Natural killer cell (primary cell): ENCODE data around the gene PVR. TPM values are rescaled to one million over a fixed set of nuclear protein-coding genes. Genes with fewer than 3 reads are reported as not detected.

Experiments
- ATAC-seq, 3 donors: fragments of 150-1000 bp in 2 of 3; fragments of 200-7000 bp in 1 of 3; cut with Tn5 transposase; 1 replicate in 1 of 3; 2 replicates in 2 of 3; pipeline ENCODE4 v1.10.0; 2021; ENCODE audit warnings: mild to moderate bottlenecking in 2 of 3, moderate library complexity in 2 of 3
- DNase-seq, 2 donors: peaks; one replicate each; pipeline versions ENCODE4 v3.0.0 to v3.0.0-alpha.2; 2013 to 2021; ENCODE audit warnings: mixed read lengths in 1 of 2
- H3K27ac ChIP-seq: one replicate; pipeline ENCODE4 v1.5.1; 2013; ENCODE audit warnings: mild to moderate bottlenecking, low read length
- H3K27me3 ChIP-seq: one replicate; pipeline ENCODE4 v1.6.1; 2013; ENCODE audit warnings: low read length; ENCODE audit not compliant: control insufficient read depth, insufficient read depth
- H3K36me3 ChIP-seq: one replicate; pipeline ENCODE4 v1.6.1; 2013; ENCODE audit warnings: low read length; ENCODE audit not compliant: control insufficient read depth, insufficient read depth
- H3K4me1 ChIP-seq: one replicate; pipeline ENCODE4 v1.6.1; 2013; ENCODE audit warnings: low read length; ENCODE audit not compliant: control insufficient read depth, insufficient read depth
- H3K4me3 ChIP-seq: one replicate; pipeline ENCODE4 v1.5.1; 2013; ENCODE audit warnings: low read length
- H3K9me3 ChIP-seq: one replicate; pipeline ENCODE4 v1.6.1; 2013; ENCODE audit warnings: low read length; ENCODE audit not compliant: control insufficient read depth, insufficient read depth
- H3K27ac Mint-ChIP-seq, 2 donors: one replicate each; pipeline ENCODE4 v1.8.0; 2022; ENCODE audit warnings: mild to moderate bottlenecking in 2 of 2, mixed read lengths in 2 of 2, moderate library complexity in 1 of 2
- H3K27me3 Mint-ChIP-seq, 2 donors: one replicate each; pipeline ENCODE4 v1.8.0; 2022; ENCODE audit warnings: low read depth in 2 of 2, mixed read lengths in 2 of 2
- H3K36me3 Mint-ChIP-seq: one replicate; pipeline ENCODE4 v1.8.0; 2022; ENCODE audit warnings: mixed read lengths
- H3K4me1 Mint-ChIP-seq, 2 donors: one replicate each; pipeline ENCODE4 v1.8.0; 2022; ENCODE audit warnings: mixed read lengths in 2 of 2
- H3K4me3 Mint-ChIP-seq: one replicate; pipeline ENCODE4 v1.8.0; 2022; ENCODE audit warnings: mild to moderate bottlenecking, moderate library complexity, mixed read lengths
- H3K9me3 Mint-ChIP-seq, 2 donors: one replicate each; pipeline ENCODE4 v1.8.0; 2022; ENCODE audit warnings: mixed read lengths in 2 of 2
- CTCF ChIP-seq: fragments of 200-600 bp; IDR thresholded peaks from one replicate; pipeline ENCODE4 v1.8.0; 2022; ENCODE audit warnings: antibody characterized with exemption
- whole genome bisulfite sequencing: methylation state at CpG from one replicate; pipeline ENCODE4 v1.1.7; 2013; ENCODE audit warnings: missing lambda C conversion rate; ENCODE audit not compliant: insufficient coverage; 5-methylcytosine and 5-hydroxymethylcytosine counted together
- intact Hi-C: fragments of 100-400 bp; cut with micrococcal nuclease; formaldehyde crosslinking; loops from one replicate; pipeline ENCODE4 v1.14.2; 2022
- total RNA-seq, 4 donors: library from RNA; stranded (reverse); fragments of 120-200 nt in 1 of 4; gene quantifications; one replicate each; pipeline versions ENCODE4 v1.2.3 to v1.2.4, GENCODE V29; 2013 to 2022

The PVR gene
- total RNA-seq, 3 donors from 2014 or later (not counting 1 experiment from before 2014, with no cell fraction given): 6.6 to 12.6 (median 7.9) TPM

GRCh38 chr19:44635581-44636438, 7.9 kb upstream of the PVR start:
- no peaks in the 10 kb centered on the region for H3K4me1 Mint-ChIP-seq
- no peaks in the 10 kb centered on the region for H3K9me3 Mint-ChIP-seq
- DNase-seq (no peak), ATAC-seq (no peak)
- H3K27me3 ChIP-seq: no peaks in the 10 kb centered on the region
- H3K36me3 ChIP-seq: no peaks in the 10 kb centered on the region
- H3K36me3 Mint-ChIP-seq: no peaks in the 10 kb centered on the region
- H3K4me3 Mint-ChIP-seq: no peak overlapping the region
- no peak for TF ChIP-seq CTCF
- no peaks in the 10 kb centered on the region for H3K4me1 ChIP-seq
- no peak overlapping the region for H3K4me3 ChIP-seq
- H3K27me3 Mint-ChIP-seq: peaks cover 13 to 16% of the 10 kb centered on the region in 2 donors
- H3K27ac ChIP-seq: no peak overlapping the region
- no peak overlapping the region for H3K27ac Mint-ChIP-seq
- no peaks in the 10 kb centered on the region for H3K9me3 ChIP-seq
- intact Hi-C loops: no loop called here
- 67% methylated on average over 3 of the region's 3 CpGs for WGBS

GRCh38 chr19:44636439-44637389, 7.0 kb upstream of the PVR start:
- no peaks in the 10 kb centered on the region for H3K27me3 ChIP-seq
- no peak for DNase-seq
- no peaks in the 10 kb centered on the region for H3K36me3 Mint-ChIP-seq
- H3K4me3 ChIP-seq: no peak overlapping the region
- H3K4me3 Mint-ChIP-seq: no peak overlapping the region
- no peaks in the 10 kb centered on the region for H3K36me3 ChIP-seq
- H3K27ac ChIP-seq: no peak overlapping the region
- 84% methylated on average over 11 of the region's 11 CpGs for WGBS
- H3K9me3 ChIP-seq: no peaks in the 10 kb centered on the region
- no peak overlapping the region for H3K27ac Mint-ChIP-seq
- no peak for ATAC-seq
- intact Hi-C loops: no loop called here
- no peaks in the 10 kb centered on the region for H3K4me1 ChIP-seq
- no peaks in the 10 kb centered on the region for H3K9me3 Mint-ChIP-seq
- peaks cover 13 to 16% of the 10 kb centered on the region in 2 donors for H3K27me3 Mint-ChIP-seq
- no peak for TF ChIP-seq CTCF
- H3K4me1 Mint-ChIP-seq: no peaks in the 10 kb centered on the region

GRCh38 chr19:44637390-44637764, 6.3 kb upstream of the PVR start:
- no peaks in the 10 kb centered on the region for H3K9me3 ChIP-seq
- peaks cover 13 to 16% of the 10 kb centered on the region in 2 donors for H3K27me3 Mint-ChIP-seq
- H3K27me3 ChIP-seq: no peaks in the 10 kb centered on the region
- H3K36me3 Mint-ChIP-seq: no peaks in the 10 kb centered on the region
- H3K4me3 ChIP-seq: no peak overlapping the region
- no peak for TF ChIP-seq CTCF
- intact Hi-C loops: no loop called here
- H3K27ac ChIP-seq: no peak overlapping the region
- no peak overlapping the region for H3K4me3 Mint-ChIP-seq
- no peak overlapping the region for H3K27ac Mint-ChIP-seq
- no peaks in the 10 kb centered on the region for H3K4me1 ChIP-seq
- no peaks in the 10 kb centered on the region for H3K9me3 Mint-ChIP-seq
- no peaks in the 10 kb centered on the region for H3K36me3 ChIP-seq
- 89% methylated on average over 5 of the region's 5 CpGs for WGBS
- no peak for ATAC-seq
- no peaks in the 10 kb centered on the region for H3K4me1 Mint-ChIP-seq
- no peak for DNase-seq
